Testis (tissue), 2 donors: ENCODE measurements around the gene ISOC1.

Experiments
- POLR2A ChIP-seq: fragments of 450-650 bp; IDR thresholded peaks from one replicate; pipeline ENCODE4 v1.6.1; 2017; ENCODE audit warnings: antibody characterized with exemption, mild to moderate bottlenecking, moderate library complexity
- TF ChIP-seq, protein P1 (sequence below), 3 experiments: fragments of 450-650 bp in 2 of 3; fragments of 200-600 bp in 1 of 3; sonication (generic) in 1 of 3; IDR thresholded peaks; one replicate each; pipeline ENCODE4 v1.5.1; 2016 to 2019; ENCODE audit warnings: antibody characterized with exemption in 3 of 3, mild to moderate bottlenecking in 2 of 3, moderate library complexity in 1 of 3

DNA sequence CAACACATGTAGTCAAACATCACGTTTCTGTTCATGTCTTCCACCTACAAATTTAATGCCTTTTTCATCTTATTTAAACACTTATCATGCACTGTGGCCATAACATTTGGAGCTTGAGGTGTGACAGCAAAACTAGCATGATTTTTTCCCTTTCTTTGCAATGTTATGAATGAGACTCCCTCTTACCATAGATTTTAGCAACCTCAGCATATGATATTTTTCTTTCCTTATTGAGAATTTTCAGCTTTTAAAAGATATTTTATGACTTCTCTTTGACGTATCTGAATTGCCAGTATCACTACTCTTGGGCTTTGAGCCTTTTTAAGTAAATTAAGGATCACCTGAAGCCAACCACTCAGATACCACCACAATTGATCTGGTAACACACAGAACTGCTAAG lies 32.7 kb upstream of the ISOC1 start:
- TF ChIP-seq, protein P1, sequence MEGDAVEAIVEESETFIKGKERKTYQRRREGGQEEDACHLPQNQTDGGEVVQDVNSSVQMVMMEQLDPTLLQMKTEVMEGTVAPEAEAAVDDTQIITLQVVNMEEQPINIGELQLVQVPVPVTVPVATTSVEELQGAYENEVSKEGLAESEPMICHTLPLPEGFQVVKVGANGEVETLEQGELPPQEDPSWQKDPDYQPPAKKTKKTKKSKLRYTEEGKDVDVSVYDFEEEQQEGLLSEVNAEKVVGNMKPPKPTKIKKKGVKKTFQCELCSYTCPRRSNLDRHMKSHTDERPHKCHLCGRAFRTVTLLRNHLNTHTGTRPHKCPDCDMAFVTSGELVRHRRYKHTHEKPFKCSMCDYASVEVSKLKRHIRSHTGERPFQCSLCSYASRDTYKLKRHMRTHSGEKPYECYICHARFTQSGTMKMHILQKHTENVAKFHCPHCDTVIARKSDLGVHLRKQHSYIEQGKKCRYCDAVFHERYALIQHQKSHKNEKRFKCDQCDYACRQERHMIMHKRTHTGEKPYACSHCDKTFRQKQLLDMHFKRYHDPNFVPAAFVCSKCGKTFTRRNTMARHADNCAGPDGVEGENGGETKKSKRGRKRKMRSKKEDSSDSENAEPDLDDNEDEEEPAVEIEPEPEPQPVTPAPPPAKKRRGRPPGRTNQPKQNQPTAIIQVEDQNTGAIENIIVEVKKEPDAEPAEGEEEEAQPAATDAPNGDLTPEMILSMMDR (IDR thresholded peaks at IDR 0.05), result no peak
- TF ChIP-seq POLR2A, result no peak
